Erythroblast (primary cell): Measurements from ENCODE around the gene SCTR.

Experiments
- GATA1 ChIP-seq: IDR thresholded peaks from 2 replicates; pipeline ENCODE4 v1.6.1; 2011; ENCODE audit warnings: low read depth, mild to moderate bottlenecking, control low read depth, low read length, moderate library complexity
- POLR2A ChIP-seq: IDR thresholded peaks from 2 replicates; pipeline ENCODE4 v1.6.1; 2011; ENCODE audit warnings: mild to moderate bottlenecking, low read length

DNA sequence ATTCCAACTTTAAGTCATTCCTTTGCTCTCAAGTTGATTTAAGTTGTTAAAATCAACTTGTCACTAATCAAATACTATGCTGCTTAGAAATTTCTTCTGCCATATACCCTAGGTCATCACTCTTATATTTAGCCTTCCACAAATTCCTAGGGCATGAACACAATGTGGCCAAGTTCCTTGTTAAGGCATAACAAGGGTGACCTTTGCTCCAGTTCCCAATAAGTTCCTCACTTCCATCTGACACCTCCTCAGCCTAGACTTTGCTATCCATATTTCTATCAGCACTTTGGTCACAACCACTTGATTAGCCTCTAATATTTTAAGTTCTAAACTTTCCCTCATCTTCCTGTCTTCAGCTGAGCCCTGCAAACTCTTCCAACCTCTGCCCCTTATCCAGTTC, 102.5 kb downstream of the SCTR start:
- TF ChIP-seq POLR2A (no peak), GATA1 (no peak)
